Activated CD4-positive, alpha-beta T cell treated with anti-CD3 and anti-CD28 coated beads, Interleukin-2, amount 50 U/mL, for 4 hours (primary cell): ENCODE measurements around the gene PGAM2.

Source experiments
- DNase-seq, 2 experiments: peaks; one replicate each; pipeline ENCODE4 v3.0.0-alpha.2; 2020

The PGAM2 gene

GRCh38 chr7:44103566-44103922 is 38.2 kb upstream of the PGAM2 start:
- DNase-seq, result no peak

- no peak for DNase-seq
These were observed 37.6 kb upstream of the PGAM2 start for GRCh38 chr7:44102846-44103565.

- DNase-seq, result no peak
These were observed 36.8 kb upstream of the PGAM2 start for GRCh38 chr7:44101966-44102845.

- no peak for DNase-seq
These were observed 36.1 kb upstream of the PGAM2 start for GRCh38 chr7:44101303-44101965.

GRCh38 chr7:44100458-44101302 is 35.3 kb upstream of the PGAM2 start:
- no peak for DNase-seq

- DNase-seq, result no peak
These were observed 34.3 kb upstream of the PGAM2 start for GRCh38 chr7:44099669-44100068.

- no peak for DNase-seq
These were observed 33.0 kb upstream of the PGAM2 start for GRCh38 chr7:44098092-44099068.

GRCh38 chr7:44097064-44097932 is 31.9 kb upstream of the PGAM2 start:
- DNase-seq, result no peak

GRCh38 chr7:44096326-44096881 is 31.0 kb upstream of the PGAM2 start:
- DNase-seq, result no peak

- no peak for DNase-seq
These were observed 30.4 kb upstream of the PGAM2 start for GRCh38 chr7:44095781-44096180.

- no peak for DNase-seq
These were observed 29.7 kb upstream of the PGAM2 start for GRCh38 chr7:44094883-44095592.

GRCh38 chr7:44094365-44094764 is 29.0 kb upstream of the PGAM2 start:
- no peak for DNase-seq

- no peak for DNase-seq
These were observed 27.8 kb upstream of the PGAM2 start for GRCh38 chr7:44093102-44093641.

GRCh38 chr7:44087911-44088838 is 22.8 kb upstream of the PGAM2 start:
- no peak for DNase-seq

- no peak for DNase-seq
These were observed 21.3 kb upstream of the PGAM2 start for GRCh38 chr7:44086627-44087026.

GRCh38 chr7:44085546-44085945 is 20.2 kb upstream of the PGAM2 start:
- DNase-seq, result no peak

GRCh38 chr7:44084701-44085100 is 19.3 kb upstream of the PGAM2 start:
- DNase-seq, result no peak

- no peak for DNase-seq
These were observed 18.4 kb upstream of the PGAM2 start for GRCh38 chr7:44083796-44084195.
